Measurements from ENCODE around the gene RALGPS1. TPM values are rescaled to one million over a fixed set of nuclear protein-coding genes. Genes with fewer than 3 reads are reported as not detected.

Gene RALGPS1
- total and polyA plus RNA-seq, 2 of the 8 experiments (the other 6 are each of a cell fraction or from before 2014, with no cell fraction given) = 20.0 to 23.5 TPM

GRCh38 chr9:126927419-126927818 is 12.8 kb downstream of the RALGPS1 start:
- ChIA-PET CTCF (ENCODE audit: partially characterized antibody) (interaction anchor here (0.8 to 3.8 kb wide), 5 partner anchors 11 to 288 kb away, joined by 3 to 16 read pairs (median 9); no protein-coding TSS in a partner anchor), POLR2A (ENCODE audit: partially characterized antibody) (no interaction called here)
- no peak overlapping the region for H2AFZ ChIP-seq (ENCODE audit: low read length)
- H2BK120ac ChIP-seq (replicated peaks; ENCODE audit: low read depth, low read length) = no peak overlapping the region
- no peak overlapping the region for H3K56ac ChIP-seq (replicated peaks; ENCODE audit: insufficient read length, low read depth, low read length)
- peaks cover 0 to 19% of the 10 kb centered on the region in 2 experiments; a peak in 1 of 4 replicates for H3K79me2 ChIP-seq (ENCODE audit: control insufficient read depth in 1 of 2, insufficient read depth in 2 of 2, low read length in 2 of 2)
- H2BK20ac ChIP-seq (ENCODE audit: low read length) = no peak overlapping the region
- 84% methylated on average over 6 of the region's 6 CpGs; no CpG with 5 or more reads in 1 of the 2 experiments for WGBS, 2 experiments (ENCODE audit: extremely low coverage in 1 of 2, insufficient coverage in 1 of 2, insufficient read length in 1 of 2, insufficient replicate concordance in 2 of 2, low coverage in 1 of 2, low lambda C conversion rate in 2 of 2, missing lambda C conversion rate in 1 of 2)
- peaks cover 8 to 20% of the 10 kb centered on the region in 2 experiments for H4K20me1 ChIP-seq (replicated peaks in 1 of 2; ENCODE audit: control insufficient read depth in 1 of 2, insufficient read depth in 2 of 2, low read length in 2 of 2)
- peaks cover 0 to 6% (median 0%) of the 10 kb centered on the region in 4 experiments; a peak in 2 of 7 replicates for H3K27me3 ChIP-seq (replicated peaks in 1 of 4; ENCODE audit: control insufficient read depth in 3 of 4, extremely low read depth in 1 of 4, insufficient read depth in 3 of 4, low read length in 3 of 4)
- no peaks in the 10 kb centered on the region for H3K23me2 ChIP-seq (ENCODE audit: low read depth, low read length)
- H3K79me1 ChIP-seq (ENCODE audit: low read depth, low read length) = peaks cover 2% of the 10 kb centered on the region
- H4K5ac ChIP-seq (ENCODE audit: insufficient read length, low read depth, low read length) = no peak overlapping the region
- no peak overlapping the region for H2BK12ac ChIP-seq (ENCODE audit: low read depth, low read length)
- no peak overlapping the region for H3K23ac ChIP-seq (ENCODE audit: insufficient read length)
- H3K9me3 ChIP-seq (ENCODE audit: insufficient read depth in 2 of 2, low read depth in 1 of 2, low read length in 1 of 2) = no peaks in the 10 kb centered on the region
- no peak overlapping the region for H2BK15ac ChIP-seq (ENCODE audit: low read length)
- H3K4ac ChIP-seq (replicated peaks; ENCODE audit: insufficient read length, low read depth, low read length) = no peak overlapping the region
- H4K91ac ChIP-seq (replicated peaks; ENCODE audit: insufficient read length, low read length) = no peak overlapping the region
- H3K4me1 ChIP-seq (replicated peaks in 1 of 4; ENCODE audit: control insufficient read depth in 3 of 4, insufficient read depth in 4 of 4, low read length in 3 of 4) = no peaks in the 10 kb centered on the region; a peak in 1 of 7 replicates
- no peak for DNase-seq (ENCODE audit: low read depth in 1 of 2, low spot score in 2 of 2)
- no peak overlapping the region for H4K8ac ChIP-seq (ENCODE audit: extremely low read depth, insufficient read depth, low read length)
- TF ChIP-seq ATF2 (IDR thresholded peaks at IDR 0.05; ENCODE audit: low read length) (no peak), CBX8 (IDR thresholded peaks at IDR 0.05; ENCODE audit: borderline replicate concordance, low read depth, low read length) (no peak), SIN3A (conservative IDR thresholded peaks at IDR 0.05 in 1 of 2, IDR thresholded peaks at IDR 0.05 in 1 of 2; ENCODE audit: low read depth in 1 of 2, low read length in 2 of 2) (no peak), CHD1 (IDR thresholded peaks at IDR 0.05; ENCODE audit: low read depth, low read length) (no peak)
- H2BK5ac ChIP-seq (ENCODE audit: low read depth, low read length) = no peak overlapping the region
- no peak for FAIRE-seq
- H3K18ac ChIP-seq (ENCODE audit: extremely low read depth, low read length) = no peak overlapping the region
- no peak overlapping the region for H2AK5ac ChIP-seq (ENCODE audit: low read depth, low read length)
- H3K36me3 ChIP-seq (ENCODE audit: control insufficient read depth in 2 of 4, insufficient read depth in 4 of 4, low read length in 3 of 4) = no peaks in the 10 kb centered on the region; a peak in 1 of 8 replicates
- H3K4me3 ChIP-seq (ENCODE audit: extremely low read depth in 1 of 4, insufficient read depth in 2 of 4, low read depth in 3 of 4, low read length in 4 of 4) = no peak overlapping the region
- no peak overlapping the region for H3K27ac ChIP-seq (ENCODE audit: low read depth, low read length)
- no peak overlapping the region for H3K14ac ChIP-seq (ENCODE audit: insufficient read length)
- H3K9ac ChIP-seq (replicated peaks in 1 of 4; ENCODE audit: extremely low read depth in 1 of 4, low read depth in 3 of 4, low read length in 3 of 4) = no peak overlapping the region
- no peak overlapping the region for H3K4me2 ChIP-seq (ENCODE audit: insufficient read depth in 1 of 2, low read depth in 2 of 2, low read length in 2 of 2)

All from H1 (cell line).